ENCODE measurements around the gene HIPK2.

DNA sequence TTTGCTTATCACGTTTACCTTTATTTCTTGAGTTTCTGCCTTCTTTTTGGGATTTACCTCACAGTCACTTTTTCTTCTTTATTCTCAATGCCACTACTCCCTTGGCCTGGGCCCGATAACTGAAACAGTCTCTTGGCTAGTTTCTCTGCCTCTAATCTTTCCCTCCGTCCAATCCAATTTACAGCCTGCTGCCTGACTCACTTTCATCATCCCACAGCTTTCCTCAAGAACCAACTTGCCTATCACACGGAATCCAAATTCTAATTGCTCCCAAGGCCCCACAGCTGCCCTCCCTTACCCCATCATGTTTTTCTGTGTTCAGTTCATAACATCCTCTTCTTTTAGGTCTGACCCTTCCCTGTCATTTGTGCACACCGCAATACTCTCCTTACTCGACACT, 121.4 kb downstream of the HIPK2 start:
- no peak for TF ChIP-seq EP300 (IDR thresholded peaks at IDR 0.05; ENCODE audit: borderline replicate concordance)
- no peak for TF ChIP-seq CREB1 (IDR thresholded peaks at IDR 0.05; ENCODE audit: low read depth)
- no peak for TF ChIP-seq TAF1 (IDR thresholded peaks at IDR 0.05; ENCODE audit: low read depth)
